WTC11 (cell line): ENCODE results near the gene CIT. TPM values are rescaled to one million over a fixed set of nuclear protein-coding genes. Genes with fewer than 3 reads are reported as not detected.

ENCODE experiments used
- ATAC-seq: fragments of 200-7000 bp; cut with Tn5 transposase; 2 replicates; pipeline ENCODE4 v1.10.0; 2021; ENCODE audit warnings: mild to moderate bottlenecking, moderate library complexity
- CTCF ChIA-PET: fragments of 300-600 bp; sonication (Branson Sonifier 250); formaldehyde crosslinking; loops from one replicate; lab custom pipeline; 2021; ENCODE audit warnings: antibody characterized with exemption; lab: Charles Lee
- POLR2A ChIA-PET: fragments of 350-600 bp; sonication (Branson Sonifier 250); formaldehyde crosslinking; loops from one replicate; lab custom pipeline; 2021; ENCODE audit warnings: antibody characterized with exemption; lab: Charles Lee
- DNase-seq: peaks from one replicate; pipeline ENCODE4 v3.0.0; 2021; ENCODE audit warnings: low spot score
- H3K27ac Mint-ChIP-seq: 2 replicates; pipeline ENCODE4 v1.8.0; 2021; ENCODE audit warnings: mixed read lengths
- H3K27me3 Mint-ChIP-seq: 2 replicates; pipeline ENCODE4 v1.8.0; 2021; ENCODE audit warnings: low read depth, mild to moderate bottlenecking, moderate library complexity, mixed read lengths
- H3K36me3 Mint-ChIP-seq: 2 replicates; pipeline ENCODE4 v1.8.0; 2021; ENCODE audit warnings: mixed read lengths
- H3K4me1 Mint-ChIP-seq: 2 replicates; pipeline ENCODE4 v1.8.0; 2022; ENCODE audit warnings: mixed read lengths
- H3K4me3 Mint-ChIP-seq: 2 replicates; pipeline ENCODE4 v1.8.0; 2021; ENCODE audit warnings: mild to moderate bottlenecking, moderate library complexity, mixed read lengths
- H3K9me3 Mint-ChIP-seq: 2 replicates; pipeline ENCODE4 v1.8.0; 2021; ENCODE audit warnings: mixed read lengths
- ATF1 ChIP-seq: sonication (generic); formaldehyde crosslinking; IDR thresholded peaks from 2 replicates; pipeline ENCODE4 v1.8.1; 2023; ENCODE audit warnings: mild to moderate bottlenecking, moderate library complexity, missing genetic modification reagents
- ELF4 ChIP-seq: sonication (generic); formaldehyde crosslinking; IDR thresholded peaks from 2 replicates; pipeline ENCODE4 v1.8.1; 2022; ENCODE audit warnings: low read depth, mild to moderate bottlenecking, moderate library complexity, missing genetic modification reagents
- ESRRA ChIP-seq: sonication (generic); formaldehyde crosslinking; IDR thresholded peaks from 2 replicates; pipeline ENCODE4 v1.8.1; 2022; ENCODE audit warnings: mild to moderate bottlenecking, missing genetic modification reagents, borderline replicate concordance
- ETV6 ChIP-seq: sonication (generic); formaldehyde crosslinking; IDR thresholded peaks from 2 replicates; pipeline ENCODE4 v1.8.1; 2022; ENCODE audit warnings: mild to moderate bottlenecking, missing genetic modification reagents
- IRF2 ChIP-seq: sonication (generic); formaldehyde crosslinking; IDR thresholded peaks from 2 replicates; pipeline ENCODE4 v1.8.0; 2022; ENCODE audit warnings: low read depth, missing genetic modification reagents, borderline replicate concordance
- JUN ChIP-seq: sonication (generic); formaldehyde crosslinking; IDR thresholded peaks from 2 replicates; pipeline ENCODE4 v1.8.0; 2023; ENCODE audit warnings: mild to moderate bottlenecking, missing genetic modification reagents
- NFE2L1 ChIP-seq: sonication (generic); formaldehyde crosslinking; IDR thresholded peaks from 2 replicates; pipeline ENCODE4 v1.8.1; 2023; ENCODE audit warnings: missing genetic modification reagents
- NR1H2 ChIP-seq: sonication (generic); formaldehyde crosslinking; IDR thresholded peaks from 2 replicates; pipeline ENCODE4 v1.9.0; 2021; ENCODE audit warnings: mild to moderate bottlenecking, moderate library complexity, missing genetic modification reagents
- NR2C2 ChIP-seq: sonication (generic); formaldehyde crosslinking; IDR thresholded peaks from 2 replicates; pipeline ENCODE4 v1.8.0; 2022; ENCODE audit warnings: mild to moderate bottlenecking, missing genetic modification reagents
- RORB ChIP-seq: fragments of 250-450 bp; sonication (Bioruptor Pico); IDR thresholded peaks from 2 replicates; pipeline ENCODE4 v1.9.0; 2021; ENCODE audit warnings: mild to moderate bottlenecking
- SMAD3 ChIP-seq: sonication (generic); formaldehyde crosslinking; IDR thresholded peaks from 2 replicates; pipeline ENCODE4 v1.8.0; 2022; ENCODE audit warnings: missing genetic modification reagents, mild to moderate bottlenecking, borderline replicate concordance
- TEAD1 ChIP-seq: sonication (generic); formaldehyde crosslinking; IDR thresholded peaks from 2 replicates; pipeline ENCODE4 v1.8.0; 2022; ENCODE audit warnings: mild to moderate bottlenecking, missing genetic modification reagents
- TEAD4 ChIP-seq: sonication (generic); formaldehyde crosslinking; IDR thresholded peaks from 2 replicates; pipeline ENCODE4 v1.8.0; 2022; ENCODE audit warnings: mild to moderate bottlenecking, missing genetic modification reagents
- ZBTB21 ChIP-seq: sonication (generic); formaldehyde crosslinking; IDR thresholded peaks from 2 replicates; pipeline ENCODE4 v1.8.1; 2023; ENCODE audit warnings: mild to moderate bottlenecking, missing genetic modification reagents, borderline replicate concordance
- ZNF121 ChIP-seq: sonication (generic); formaldehyde crosslinking; IDR thresholded peaks from 2 replicates; pipeline ENCODE4 v1.8.0; 2023; ENCODE audit warnings: missing genetic modification reagents
- ZNF219 ChIP-seq: sonication (generic); formaldehyde crosslinking; IDR thresholded peaks from 2 replicates; pipeline ENCODE4 v1.8.0; 2023; ENCODE audit warnings: missing genetic modification reagents, mild to moderate bottlenecking, borderline replicate concordance
- ZNF263 ChIP-seq: sonication (generic); formaldehyde crosslinking; IDR thresholded peaks from 2 replicates; pipeline ENCODE4 v1.8.1; 2022; ENCODE audit warnings: low read depth, mild to moderate bottlenecking, moderate library complexity, missing genetic modification reagents
- ZNF423 ChIP-seq: fragments of 250-450 bp; sonication (Bioruptor Pico); IDR thresholded peaks from 2 replicates; pipeline ENCODE4 v2.1.2; 2022; ENCODE audit warnings: mild to moderate bottlenecking, moderate library complexity
- total RNA-seq: library from RNA; stranded (reverse); gene quantifications from 3 replicates; pipeline ENCODE4 v1.2.3, GENCODE V29; 2021
- TF ChIP-seq, protein P1 (sequence below): fragments of 250-450 bp; sonication (Bioruptor Pico); IDR thresholded peaks from 2 replicates; pipeline ENCODE4 v1.9.0; 2021; ENCODE audit warnings: moderate library complexity, mild to moderate bottlenecking, inconsistent platforms, borderline replicate concordance
- TF ChIP-seq, protein P2 (sequence below): fragments of 250-450 bp; sonication (Bioruptor Pico); IDR thresholded peaks from 2 replicates; pipeline ENCODE4 v2.1.2; 2022; ENCODE audit warnings: mild to moderate bottlenecking, moderate library complexity
- TF ChIP-seq, protein P3 (sequence below): fragments of 250-450 bp; sonication (Bioruptor Pico); IDR thresholded peaks from 2 replicates; pipeline ENCODE4 v1.9.0; 2021; ENCODE audit warnings: mild to moderate bottlenecking
- TF ChIP-seq, protein P4 (sequence below): sonication (generic); formaldehyde crosslinking; IDR thresholded peaks from 2 replicates; pipeline ENCODE4 v1.8.0; 2023; ENCODE audit warnings: missing genetic modification reagents
- TF ChIP-seq, protein P5 (sequence below): sonication (generic); formaldehyde crosslinking; IDR thresholded peaks from 2 replicates; pipeline ENCODE4 v1.8.1; 2022; ENCODE audit warnings: mild to moderate bottlenecking, moderate library complexity, missing genetic modification reagents
- TF ChIP-seq, protein P6 (sequence below): sonication (generic); formaldehyde crosslinking; IDR thresholded peaks from 2 replicates; pipeline ENCODE4 v1.8.0; 2022; ENCODE audit warnings: mild to moderate bottlenecking, missing genetic modification reagents

CIT gene
- total RNA-seq, 1 experiment from 2014 or later: 65.4 TPM

DNA sequence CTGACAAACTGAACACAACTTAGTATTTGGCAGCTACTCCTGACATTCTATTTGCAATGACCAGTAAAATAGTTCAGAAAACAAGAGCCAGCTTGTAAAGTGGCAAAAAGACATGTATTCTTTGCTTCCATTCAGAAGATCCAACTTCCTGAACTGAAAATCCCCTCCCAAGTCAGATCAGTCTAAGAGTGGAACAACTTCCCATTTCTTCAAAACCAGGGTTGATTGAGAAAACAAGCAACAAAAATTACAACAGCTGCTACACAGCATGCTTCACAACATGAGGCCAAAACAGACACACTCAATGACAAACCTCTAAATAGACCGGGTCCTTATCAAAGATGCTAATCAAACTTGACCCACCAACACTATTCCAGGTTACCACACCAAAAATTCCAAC lies 40.3 kb downstream of the CIT start:
- H3K4me1 Mint-ChIP-seq: no peaks in the 10 kb centered on the region
- ATAC-seq (no peak), DNase-seq (no peak)
- no peak overlapping the region for H3K4me3 Mint-ChIP-seq
- H3K27ac Mint-ChIP-seq: no peak overlapping the region
- CTCF ChIA-PET: interaction anchor here (1.3 kb wide), 1 partner anchor 56 kb away, joined by 3 read pairs; no protein-coding TSS in a partner anchor
- TF ChIP-seq TEAD1 (no peak), RORB (CRISPR knock-in tag) (no peak), ESRRA (CRISPR knock-in tag) (no peak), ELF4 (CRISPR knock-in tag) (no peak), SMAD3 (CRISPR knock-in tag) (no peak), ZNF219 (CRISPR knock-in tag) (no peak), NFE2L1 (no peak), ZBTB21 (no peak), ZNF121 (CRISPR knock-in tag) (no peak), ZNF423 (no peak), NR1H2 (no peak), ZNF263 (no peak), NR2C2 (no peak), TEAD4 (no peak)
- TF ChIP-seq, protein P1, sequence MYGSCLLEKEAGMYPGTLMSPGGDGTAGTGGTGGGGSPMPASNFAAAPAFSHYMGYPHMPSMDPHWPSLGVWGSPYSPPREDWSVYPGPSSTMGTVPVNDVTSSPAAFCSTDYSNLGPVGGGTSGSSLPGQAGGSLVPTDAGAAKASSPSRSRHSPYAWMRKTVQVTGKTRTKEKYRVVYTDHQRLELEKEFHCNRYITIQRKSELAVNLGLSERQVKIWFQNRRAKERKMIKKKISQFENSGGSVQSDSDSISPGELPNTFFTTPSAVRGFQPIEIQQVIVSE: no peak
- H3K9me3 Mint-ChIP-seq: peaks cover 4% of the 10 kb centered on the region
- H3K36me3 Mint-ChIP-seq: peaks cover 46% of the 10 kb centered on the region
- no peaks in the 10 kb centered on the region for H3K27me3 Mint-ChIP-seq
- POLR2A ChIA-PET: no interaction called here

DNA sequence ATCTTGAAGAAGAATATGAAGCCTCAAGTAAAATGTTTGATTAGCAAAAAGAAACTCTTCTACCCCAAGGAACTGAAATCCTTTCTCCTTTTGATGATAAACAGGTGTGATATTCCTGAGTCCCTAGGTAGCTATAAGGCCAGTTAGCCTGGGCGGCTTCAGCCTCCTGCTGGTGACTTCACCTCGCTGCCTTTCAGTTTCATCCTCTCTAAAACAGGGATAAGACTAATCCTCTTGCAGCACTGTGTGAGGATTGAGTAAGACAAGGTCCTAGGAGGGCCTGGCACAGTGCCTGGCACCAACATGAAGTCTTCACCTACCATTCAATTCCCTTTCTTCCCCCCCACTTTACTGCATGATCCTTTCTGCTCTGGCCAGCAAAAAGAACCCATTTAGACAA lies 42.1 kb downstream of the CIT start:
- no peak overlapping the region; the same call in 1 of the 2 replicates for H3K27ac Mint-ChIP-seq
- POLR2A ChIA-PET: no interaction called here
- no peak overlapping the region for H3K4me3 Mint-ChIP-seq
- H3K36me3 Mint-ChIP-seq: peaks cover 37% of the 10 kb centered on the region
- H3K27me3 Mint-ChIP-seq: no peaks in the 10 kb centered on the region
- no peak for TF ChIP-seq ZNF219 (CRISPR knock-in tag)
- TF ChIP-seq ZNF263: no peak
- TF ChIP-seq, protein P2, sequence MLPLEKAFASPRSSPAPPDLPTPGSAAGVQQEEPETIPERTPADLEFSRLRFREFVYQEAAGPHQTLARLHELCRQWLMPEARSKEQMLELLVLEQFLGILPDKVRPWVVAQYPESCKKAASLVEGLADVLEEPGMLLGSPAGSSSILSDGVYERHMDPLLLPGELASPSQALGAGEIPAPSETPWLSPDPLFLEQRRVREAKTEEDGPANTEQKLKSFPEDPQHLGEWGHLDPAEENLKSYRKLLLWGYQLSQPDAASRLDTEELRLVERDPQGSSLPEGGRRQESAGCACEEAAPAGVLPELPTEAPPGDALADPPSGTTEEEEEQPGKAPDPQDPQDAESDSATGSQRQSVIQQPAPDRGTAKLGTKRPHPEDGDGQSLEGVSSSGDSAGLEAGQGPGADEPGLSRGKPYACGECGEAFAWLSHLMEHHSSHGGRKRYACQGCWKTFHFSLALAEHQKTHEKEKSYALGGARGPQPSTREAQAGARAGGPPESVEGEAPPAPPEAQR (CRISPR knock-in tag): no peak
- TF ChIP-seq, protein P3, sequence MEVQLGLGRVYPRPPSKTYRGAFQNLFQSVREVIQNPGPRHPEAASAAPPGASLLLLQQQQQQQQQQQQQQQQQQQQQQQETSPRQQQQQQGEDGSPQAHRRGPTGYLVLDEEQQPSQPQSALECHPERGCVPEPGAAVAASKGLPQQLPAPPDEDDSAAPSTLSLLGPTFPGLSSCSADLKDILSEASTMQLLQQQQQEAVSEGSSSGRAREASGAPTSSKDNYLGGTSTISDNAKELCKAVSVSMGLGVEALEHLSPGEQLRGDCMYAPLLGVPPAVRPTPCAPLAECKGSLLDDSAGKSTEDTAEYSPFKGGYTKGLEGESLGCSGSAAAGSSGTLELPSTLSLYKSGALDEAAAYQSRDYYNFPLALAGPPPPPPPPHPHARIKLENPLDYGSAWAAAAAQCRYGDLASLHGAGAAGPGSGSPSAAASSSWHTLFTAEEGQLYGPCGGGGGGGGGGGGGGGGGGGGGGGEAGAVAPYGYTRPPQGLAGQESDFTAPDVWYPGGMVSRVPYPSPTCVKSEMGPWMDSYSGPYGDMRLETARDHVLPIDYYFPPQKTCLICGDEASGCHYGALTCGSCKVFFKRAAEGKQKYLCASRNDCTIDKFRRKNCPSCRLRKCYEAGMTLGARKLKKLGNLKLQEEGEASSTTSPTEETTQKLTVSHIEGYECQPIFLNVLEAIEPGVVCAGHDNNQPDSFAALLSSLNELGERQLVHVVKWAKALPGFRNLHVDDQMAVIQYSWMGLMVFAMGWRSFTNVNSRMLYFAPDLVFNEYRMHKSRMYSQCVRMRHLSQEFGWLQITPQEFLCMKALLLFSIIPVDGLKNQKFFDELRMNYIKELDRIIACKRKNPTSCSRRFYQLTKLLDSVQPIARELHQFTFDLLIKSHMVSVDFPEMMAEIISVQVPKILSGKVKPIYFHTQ: no peak
- no peak for TF ChIP-seq JUN
- TF ChIP-seq, protein P4, sequence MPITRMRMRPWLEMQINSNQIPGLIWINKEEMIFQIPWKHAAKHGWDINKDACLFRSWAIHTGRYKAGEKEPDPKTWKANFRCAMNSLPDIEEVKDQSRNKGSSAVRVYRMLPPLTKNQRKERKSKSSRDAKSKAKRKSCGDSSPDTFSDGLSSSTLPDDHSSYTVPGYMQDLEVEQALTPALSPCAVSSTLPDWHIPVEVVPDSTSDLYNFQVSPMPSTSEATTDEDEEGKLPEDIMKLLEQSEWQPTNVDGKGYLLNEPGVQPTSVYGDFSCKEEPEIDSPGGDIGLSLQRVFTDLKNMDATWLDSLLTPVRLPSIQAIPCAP: no peak
- ATAC-seq: peak; percentile 76
- CTCF ChIA-PET: interaction anchor here (1.1 to 1.9 kb wide), 2 partner anchors 8 to 31 kb away, joined by 3 to 11 read pairs; no protein-coding TSS in a partner anchor
- H3K9me3 Mint-ChIP-seq: no peaks in the 10 kb centered on the region
- DNase-seq: peak; percentile 16
- no peaks in the 10 kb centered on the region for H3K4me1 Mint-ChIP-seq

DNA sequence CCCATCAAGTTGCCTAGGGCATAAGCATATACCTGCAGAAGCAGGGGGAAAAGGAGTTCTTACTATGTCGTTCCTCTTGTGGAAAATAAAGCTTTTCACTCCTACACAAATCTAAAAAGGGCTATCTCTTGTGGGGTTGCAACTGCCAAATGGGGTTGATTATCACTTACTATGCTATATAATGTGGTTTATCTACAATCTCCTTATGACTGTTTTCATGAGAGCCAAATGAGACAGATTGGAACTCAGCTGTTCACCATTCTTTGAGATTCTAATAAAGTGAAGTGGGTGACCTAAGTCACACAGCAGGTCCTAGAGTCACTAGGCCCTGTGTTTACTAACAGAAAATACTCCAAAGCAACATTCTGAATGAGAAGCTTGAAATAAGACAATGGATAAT lies 47.7 kb downstream of the CIT start:
- DNase-seq (no peak), ATAC-seq (no peak)
- Mint-ChIP-seq H3K4me3 (no peak overlapping the region), H3K4me1 (no peaks in the 10 kb centered on the region), H3K27ac (no peak overlapping the region), H3K27me3 (no peaks in the 10 kb centered on the region), H3K9me3 (no peaks in the 10 kb centered on the region), H3K36me3 (peaks cover 53% of the 10 kb centered on the region)
- no peak for TF ChIP-seq ATF1
- TF ChIP-seq, protein P5, sequence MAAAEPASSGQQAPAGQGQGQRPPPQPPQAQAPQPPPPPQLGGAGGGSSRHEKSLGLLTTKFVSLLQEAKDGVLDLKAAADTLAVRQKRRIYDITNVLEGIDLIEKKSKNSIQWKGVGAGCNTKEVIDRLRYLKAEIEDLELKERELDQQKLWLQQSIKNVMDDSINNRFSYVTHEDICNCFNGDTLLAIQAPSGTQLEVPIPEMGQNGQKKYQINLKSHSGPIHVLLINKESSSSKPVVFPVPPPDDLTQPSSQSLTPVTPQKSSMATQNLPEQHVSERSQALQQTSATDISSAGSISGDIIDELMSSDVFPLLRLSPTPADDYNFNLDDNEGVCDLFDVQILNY (CRISPR knock-in tag): no peak
- no peak for TF ChIP-seq IRF2 (CRISPR knock-in tag)
- TF ChIP-seq, protein P6, sequence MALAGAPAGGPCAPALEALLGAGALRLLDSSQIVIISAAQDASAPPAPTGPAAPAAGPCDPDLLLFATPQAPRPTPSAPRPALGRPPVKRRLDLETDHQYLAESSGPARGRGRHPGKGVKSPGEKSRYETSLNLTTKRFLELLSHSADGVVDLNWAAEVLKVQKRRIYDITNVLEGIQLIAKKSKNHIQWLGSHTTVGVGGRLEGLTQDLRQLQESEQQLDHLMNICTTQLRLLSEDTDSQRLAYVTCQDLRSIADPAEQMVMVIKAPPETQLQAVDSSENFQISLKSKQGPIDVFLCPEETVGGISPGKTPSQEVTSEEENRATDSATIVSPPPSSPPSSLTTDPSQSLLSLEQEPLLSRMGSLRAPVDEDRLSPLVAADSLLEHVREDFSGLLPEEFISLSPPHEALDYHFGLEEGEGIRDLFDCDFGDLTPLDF (CRISPR knock-in tag): no peak
- TF ChIP-seq ETV6 (CRISPR knock-in tag): no peak
- CTCF ChIA-PET: no interaction called here
- POLR2A ChIA-PET: no interaction called here
